Sigmoid colon (tissue), 4 donors: ENCODE data around the gene MRPS11.
"Not testable (repeated sequence)": the region's sequence is repeated elsewhere in the genome, so short reads cannot be mapped to it uniquely, and the experiment has no call there.

Source experiments
- CTCF ChIP-seq, 4 experiments: fragments of 450-650 bp in 3 of 4; fragments of 200-600 bp in 1 of 4; IDR thresholded peaks; one replicate each; pipeline ENCODE4 v1.5.1; 2016 to 2019; ENCODE audit warnings: antibody characterized with exemption in 4 of 4, mild to moderate bottlenecking in 3 of 4, moderate library complexity in 2 of 4
- EP300 ChIP-seq, 4 donors: sonication (generic); formaldehyde crosslinking; IDR thresholded peaks; one replicate each; pipeline ENCODE4 v1.6.1; 2017; ENCODE audit warnings: antibody characterized with exemption in 4 of 4
- POLR2A ChIP-seq, 2 donors: fragments of 450-650 bp; IDR thresholded peaks; one replicate each; pipeline ENCODE4 v1.6.1; 2016; ENCODE audit warnings: antibody characterized with exemption in 2 of 2, mild to moderate bottlenecking in 2 of 2, moderate library complexity in 2 of 2
- POLR2AphosphoS5 ChIP-seq, 4 donors: sonication (generic); formaldehyde crosslinking; IDR thresholded peaks; one replicate each; pipeline ENCODE4 v1.6.1; 2017; ENCODE audit warnings: antibody characterized with exemption in 4 of 4

GRCh38 chr15:88473661-88474293 is 6.3 kb downstream of the MRPS11 start:
- TF ChIP-seq POLR2AphosphoS5, POLR2A, CTCF, EP300 (IDR thresholded peaks at IDR 0.05): not testable (repeated sequence)
